NT2/D1 (cell line): ENCODE data around the gene XPNPEP2.

Source experiments
- DNase-seq: peaks from one replicate; pipeline ENCODE4 v3.0.0-alpha.2; 2011; ENCODE audit warnings: low read depth, low spot score
- H3K27me3 ChIP-seq: 2 replicates; pipeline ENCODE4 v1.6.0; 2011; ENCODE audit warnings: mild to moderate bottlenecking; ENCODE audit not compliant: insufficient read length, insufficient read depth
- H3K36me3 ChIP-seq: 2 replicates; pipeline ENCODE4 v1.6.1; 2011; ENCODE audit warnings: mild to moderate bottlenecking, low read length, mixed read lengths; ENCODE audit not compliant: insufficient read depth, insufficient read length
- H3K4me1 ChIP-seq: 2 replicates; pipeline ENCODE4 v1.5.1; 2011; ENCODE audit not compliant: insufficient read depth, insufficient read length
- H3K4me3 ChIP-seq: 2 replicates; pipeline ENCODE4 v1.5.1; 2011; ENCODE audit warnings: low read depth; ENCODE audit not compliant: insufficient read length
- H3K9ac ChIP-seq: 2 replicates; pipeline ENCODE4 v1.6.0; 2011; ENCODE audit warnings: low read depth; ENCODE audit not compliant: insufficient read length
- H3K9me3 ChIP-seq: 2 replicates; pipeline ENCODE4 v1.5.1; 2011; ENCODE audit warnings: mild to moderate bottlenecking, low read length; ENCODE audit not compliant: insufficient read depth
- SUZ12 ChIP-seq: IDR thresholded peaks from 2 replicates; pipeline ENCODE4 v1.6.1; 2011; ENCODE audit not compliant: insufficient read length, insufficient read depth; ENCODE audit errors: extremely low read depth
- YY1 ChIP-seq: IDR thresholded peaks from 2 replicates; pipeline ENCODE4 v1.6.1; 2011; ENCODE audit not compliant: insufficient read length, insufficient read depth
- ZNF274 ChIP-seq: IDR thresholded peaks from 2 replicates; pipeline ENCODE4 v1.6.1; 2011; ENCODE audit warnings: mild to moderate bottlenecking, low read depth, low read length

The XPNPEP2 gene

GRCh38 chrX:129720741-129721140, 18.0 kb upstream of the XPNPEP2 start:
- Histone ChIP-seq H3K36me3 (no peaks in the 10 kb centered on the region), H3K9me3 (no peaks in the 10 kb centered on the region), H3K4me1 (no peaks in the 10 kb centered on the region), H3K9ac (no peak overlapping the region), H3K4me3 (no peak overlapping the region), H3K27me3 (no peaks in the 10 kb centered on the region)
- no peak for TF ChIP-seq ZNF274
- TF ChIP-seq YY1, result no peak
- no peak for TF ChIP-seq SUZ12
- no peak for DNase-seq

DNA sequence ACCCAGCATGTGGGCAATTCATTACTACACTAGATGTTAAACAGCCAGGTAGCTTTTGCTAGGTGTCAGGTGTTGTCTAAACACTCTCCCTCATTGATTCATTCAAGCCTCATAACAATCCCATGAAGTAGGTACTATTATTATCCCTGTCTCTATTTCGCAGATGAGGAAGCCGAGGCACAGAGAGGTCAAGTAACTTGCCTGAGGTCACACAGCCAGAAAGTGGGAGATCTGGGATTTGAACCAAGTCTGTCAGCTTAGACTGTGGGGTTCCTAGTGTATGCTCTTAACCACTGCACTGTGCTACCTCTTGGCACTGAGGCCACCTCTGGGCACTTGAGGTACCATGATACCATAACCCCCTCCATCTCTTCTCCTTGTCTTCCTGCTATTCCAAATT, 17.4 kb upstream of the XPNPEP2 start:
- Histone ChIP-seq H3K9ac (no peak overlapping the region), H3K9me3 (no peaks in the 10 kb centered on the region), H3K4me1 (no peaks in the 10 kb centered on the region), H3K27me3 (no peaks in the 10 kb centered on the region), H3K36me3 (no peaks in the 10 kb centered on the region), H3K4me3 (no peak overlapping the region)
- DNase-seq, result no peak
- no peak for TF ChIP-seq ZNF274
- TF ChIP-seq YY1, result no peak
- TF ChIP-seq SUZ12, result no peak

- TF ChIP-seq YY1 (no peak), SUZ12 (no peak), ZNF274 (no peak)
- no peak for DNase-seq
- Histone ChIP-seq H3K9ac (no peak overlapping the region), H3K9me3 (no peaks in the 10 kb centered on the region), H3K4me1 (no peaks in the 10 kb centered on the region), H3K36me3 (no peaks in the 10 kb centered on the region), H3K27me3 (no peaks in the 10 kb centered on the region), H3K4me3 (no peak overlapping the region)
Observed at GRCh38 chrX:129721870-129722269, 16.9 kb upstream of the XPNPEP2 start.

DNA sequence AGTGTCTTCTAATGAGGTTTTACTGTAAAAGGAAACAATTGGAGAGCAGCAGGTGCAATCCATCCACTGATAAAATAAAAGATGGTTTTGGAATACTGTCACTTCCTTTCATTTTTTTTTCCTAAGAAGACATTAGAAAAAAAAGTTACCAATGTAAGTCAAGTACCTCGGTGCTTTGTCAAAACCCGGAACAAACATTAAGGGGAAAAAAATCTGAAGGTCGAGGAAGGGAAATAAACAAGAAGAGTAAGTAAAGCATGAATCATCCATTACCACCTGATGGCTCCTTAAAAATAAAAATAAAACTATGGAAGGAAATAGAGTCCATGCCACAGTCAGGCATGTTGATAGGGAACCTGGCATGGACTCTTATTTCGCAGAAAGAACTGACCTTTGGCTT, 15.3 kb upstream of the XPNPEP2 start:
- Histone ChIP-seq H3K9me3 (no peaks in the 10 kb centered on the region), H3K27me3 (no peaks in the 10 kb centered on the region), H3K36me3 (no peaks in the 10 kb centered on the region), H3K4me1 (no peaks in the 10 kb centered on the region), H3K4me3 (no peak overlapping the region), H3K9ac (no peak overlapping the region)
- TF ChIP-seq ZNF274 (no peak), YY1 (no peak), SUZ12 (no peak)
- no peak for DNase-seq

DNA sequence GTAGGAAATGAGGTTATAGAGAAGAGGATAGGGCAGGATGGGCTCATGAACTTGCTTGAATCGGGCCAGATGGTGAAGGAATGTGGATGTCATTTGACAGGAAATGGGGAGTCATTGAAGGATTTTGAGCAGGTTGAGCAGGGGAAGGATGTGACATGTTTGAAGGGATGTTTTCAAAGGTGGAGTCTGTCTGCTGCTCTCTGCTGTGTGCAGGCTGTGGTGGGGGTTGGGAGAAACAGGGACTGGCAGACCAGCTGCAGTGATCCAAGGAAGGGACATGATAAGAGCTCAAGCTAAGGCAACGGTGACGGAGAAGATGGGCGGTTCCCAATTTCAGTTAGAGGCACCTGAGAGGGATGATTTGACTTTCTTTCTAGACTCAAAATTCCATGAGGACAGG, 14.0 kb upstream of the XPNPEP2 start:
- Histone ChIP-seq H3K9me3 (no peaks in the 10 kb centered on the region), H3K9ac (no peak overlapping the region), H3K4me3 (no peak overlapping the region), H3K36me3 (no peaks in the 10 kb centered on the region), H3K27me3 (no peaks in the 10 kb centered on the region), H3K4me1 (no peaks in the 10 kb centered on the region)
- no peak for TF ChIP-seq ZNF274
- TF ChIP-seq YY1, result no peak
- TF ChIP-seq SUZ12, result no peak
- no peak for DNase-seq

- Histone ChIP-seq H3K27me3 (no peaks in the 10 kb centered on the region), H3K9ac (no peak overlapping the region), H3K4me1 (no peaks in the 10 kb centered on the region), H3K4me3 (no peak overlapping the region), H3K36me3 (no peaks in the 10 kb centered on the region), H3K9me3 (no peaks in the 10 kb centered on the region)
- no peak for TF ChIP-seq SUZ12
- no peak for TF ChIP-seq YY1
- TF ChIP-seq ZNF274, result no peak
- DNase-seq, result peak; percentile 30
Observed at GRCh38 chrX:129726307-129727111, 12.3 kb upstream of the XPNPEP2 start.

DNA sequence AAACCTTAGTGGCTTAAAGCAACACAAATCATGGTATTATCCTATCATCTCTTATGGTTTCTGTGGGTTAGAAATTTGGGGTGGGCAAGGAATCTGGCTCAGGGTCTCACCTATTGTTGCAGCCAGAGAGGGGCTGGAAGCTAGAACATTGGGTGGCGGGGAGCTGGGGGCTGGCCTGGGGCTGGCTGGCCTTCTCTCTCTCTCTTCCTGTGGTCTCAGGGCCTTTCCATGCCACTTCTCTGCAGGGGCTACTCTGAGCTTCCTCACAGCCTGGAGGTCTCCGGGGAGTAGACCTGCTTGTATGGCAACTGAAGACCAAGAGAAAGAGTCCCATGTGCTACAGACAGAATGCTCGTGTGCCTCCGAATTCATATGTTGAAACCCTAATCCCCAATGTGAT, 10.7 kb upstream of the XPNPEP2 start:
- no peaks in the 10 kb centered on the region for H3K9me3 ChIP-seq
- H3K36me3 ChIP-seq, result no peaks in the 10 kb centered on the region
- TF ChIP-seq ZNF274 (no peak), YY1 (no peak), SUZ12 (no peak)
- no peak overlapping the region for H3K9ac ChIP-seq
- no peaks in the 10 kb centered on the region for H3K4me1 ChIP-seq
- DNase-seq, result no peak
- no peaks in the 10 kb centered on the region for H3K27me3 ChIP-seq
- H3K4me3 ChIP-seq, result no peak overlapping the region
